Measurements from ENCODE around the gene IFNLR1.

The IFNLR1 gene

DNA sequence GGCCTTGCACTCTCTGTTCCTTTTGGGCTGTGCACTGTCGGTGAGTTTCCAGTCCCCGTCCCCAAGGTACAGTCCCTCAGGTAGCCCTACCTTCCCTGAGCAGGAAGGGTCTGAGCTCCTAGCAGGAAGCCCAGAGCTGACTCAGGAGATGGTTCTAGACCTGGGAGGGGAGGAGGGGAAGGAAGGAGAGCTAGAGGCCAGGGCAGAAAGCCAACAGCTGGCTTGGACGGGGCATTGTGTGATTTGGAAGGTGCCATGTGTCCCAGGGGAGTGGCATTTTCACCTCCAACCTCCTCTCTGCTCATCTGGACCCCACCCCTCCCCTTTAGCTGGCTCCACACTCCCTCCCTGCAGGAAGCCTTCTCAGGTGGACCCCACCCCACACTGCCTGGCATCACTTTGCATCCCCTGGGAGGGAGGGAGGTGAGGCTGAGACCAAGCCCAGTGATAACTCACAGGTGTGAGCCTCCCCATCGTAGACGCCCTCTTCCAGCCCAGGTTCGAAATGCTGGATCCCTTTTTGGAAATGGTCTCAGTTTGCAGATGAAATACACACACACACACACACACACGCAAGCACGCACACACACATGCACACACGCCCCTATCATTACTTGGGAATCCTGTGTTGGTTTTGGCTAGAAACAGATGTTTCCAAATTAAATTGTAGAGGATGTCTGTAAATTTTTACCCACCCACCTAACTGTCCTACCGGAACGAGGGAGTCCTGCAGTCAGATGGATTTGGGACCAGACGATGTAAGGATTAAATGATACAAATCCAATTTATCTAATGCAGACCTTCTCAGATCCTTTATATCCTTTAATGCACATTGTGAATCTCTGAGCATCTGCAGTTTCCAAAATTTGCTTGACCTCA lies 19.7 kb upstream of the IFNLR1 start:
- in situ Hi-C loops (cut with MboI; ENCODE audit: low sequenced_read_pairs), result loop anchor here (5.0 kb wide), 1 partner anchor 186 kb away; no protein-coding TSS in a partner anchor

DNA sequence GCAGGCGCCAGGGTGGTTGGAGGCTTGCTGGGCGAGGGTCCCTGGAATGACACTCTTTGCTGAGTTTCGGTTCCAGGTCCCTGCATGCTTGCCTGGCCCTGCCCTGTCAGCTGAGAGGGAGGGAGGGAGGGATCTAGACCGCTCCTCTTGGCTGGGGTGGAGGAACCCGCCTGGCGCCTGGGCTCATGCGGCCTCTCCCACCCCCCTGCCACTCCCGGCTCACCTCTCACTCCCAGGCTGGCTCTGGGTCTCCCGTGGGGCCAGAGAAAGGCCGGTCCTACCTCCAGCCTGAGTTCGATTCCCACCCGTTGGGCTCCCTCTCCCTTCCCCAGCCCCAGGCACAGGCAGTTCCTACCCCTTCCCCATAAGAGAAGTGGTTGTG lies 19.0 kb upstream of the IFNLR1 start:
- in situ Hi-C loops (cut with MboI; ENCODE audit: low sequenced_read_pairs), result loop anchor here (5.0 kb wide), 1 partner anchor 186 kb away; no protein-coding TSS in a partner anchor

DNA sequence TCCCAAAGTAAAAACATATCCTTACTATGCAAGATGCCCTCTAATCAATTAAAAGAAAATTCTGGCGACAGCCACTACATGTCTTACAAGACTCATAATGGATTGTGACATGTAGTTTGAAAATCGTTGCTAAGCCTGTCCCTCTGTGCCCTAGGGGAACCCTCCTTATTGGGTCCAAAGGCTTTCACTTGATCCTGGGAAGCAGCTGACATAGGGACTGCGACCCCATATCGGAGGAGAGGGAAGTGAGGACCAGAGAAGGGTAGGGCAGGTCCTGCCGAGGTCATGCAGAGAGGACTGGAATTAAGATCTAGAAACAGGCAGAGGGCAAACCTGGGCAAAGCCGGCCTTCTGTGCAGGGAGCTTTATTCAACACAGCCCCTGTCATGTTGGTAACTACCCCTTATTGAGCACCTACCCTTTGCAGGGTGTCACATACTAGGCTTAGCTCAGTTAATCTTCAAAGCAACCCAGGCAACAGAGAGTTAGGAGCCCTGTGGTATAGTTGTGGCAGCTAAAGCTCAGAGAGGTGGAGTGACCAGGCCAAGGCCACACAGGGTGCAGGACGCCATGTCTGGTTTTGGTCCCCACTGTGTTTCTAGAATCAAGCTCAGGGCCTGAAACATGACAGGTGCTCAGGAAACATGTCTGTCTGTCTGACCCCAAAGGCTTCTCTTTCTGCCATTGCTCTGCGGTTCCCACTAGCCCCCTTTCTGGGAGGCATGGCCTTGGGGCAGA lies 18.4 kb upstream of the IFNLR1 start:
- in situ Hi-C loops (cut with MboI; ENCODE audit: low sequenced_read_pairs), result loop anchor here (5.0 kb wide), 1 partner anchor 187 kb away; no protein-coding TSS in a partner anchor

DNA sequence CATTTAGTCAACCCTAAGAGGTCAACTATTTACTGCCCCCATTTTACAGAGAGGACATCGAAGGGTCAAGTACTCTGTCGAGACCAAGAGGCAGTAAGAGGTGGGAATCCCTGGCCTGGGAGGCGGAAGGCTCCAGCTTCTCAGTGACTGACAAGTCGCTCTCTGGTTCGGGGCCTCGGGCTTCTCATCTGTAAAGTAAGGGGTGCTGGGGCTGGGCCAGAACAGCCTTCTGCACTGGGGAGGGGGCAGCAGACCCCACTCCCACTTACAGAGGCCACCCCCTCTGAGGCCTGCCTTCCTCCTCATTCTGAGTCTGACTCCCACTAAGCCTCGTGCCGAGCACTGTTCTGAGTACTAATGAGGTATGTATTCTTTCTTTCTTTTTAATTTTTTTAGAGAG lies 17.0 kb upstream of the IFNLR1 start:
- in situ Hi-C loops (cut with MboI; ENCODE audit: low sequenced_read_pairs), result no loop called here

DNA sequence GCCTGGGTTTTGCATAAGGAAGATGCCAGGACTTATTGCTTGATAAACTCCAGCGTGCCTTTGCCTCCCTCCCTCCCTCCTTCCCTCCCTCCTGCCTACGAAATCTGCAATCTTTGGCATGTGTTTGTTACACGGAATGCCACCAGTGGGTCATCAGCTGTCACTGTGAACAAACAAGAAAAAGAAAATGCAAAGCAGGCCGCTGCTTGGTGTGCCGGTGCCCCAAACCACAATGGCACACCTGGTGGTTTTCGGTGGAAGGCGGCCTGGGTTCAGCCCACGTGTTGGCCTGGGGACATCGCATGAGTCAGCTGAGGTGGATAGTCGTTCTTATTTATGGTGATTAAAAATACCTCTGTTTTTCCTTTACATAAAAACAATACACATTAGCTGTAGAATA lies 16.3 kb upstream of the IFNLR1 start:
- in situ Hi-C loops (cut with MboI; ENCODE audit: low sequenced_read_pairs), result no loop called here

DNA sequence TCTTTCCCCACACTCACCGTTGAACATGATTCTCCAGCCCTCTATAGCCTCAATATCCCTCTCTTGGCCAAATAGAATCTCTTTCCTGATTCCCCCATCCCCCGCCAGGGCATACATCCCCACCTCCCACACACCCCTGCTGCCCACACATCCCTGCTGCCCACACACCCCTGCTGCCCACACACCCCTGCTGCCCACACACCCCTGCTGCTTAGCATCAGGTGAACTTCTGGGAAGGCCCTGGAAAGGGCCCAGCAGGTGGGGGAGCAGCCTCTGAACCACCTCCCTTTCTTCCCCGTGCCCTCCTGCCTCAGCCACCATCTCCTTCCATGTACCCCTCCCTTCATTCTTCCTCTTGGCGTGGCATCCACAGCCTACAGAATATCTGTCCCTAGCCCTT lies 15.9 kb upstream of the IFNLR1 start:
- in situ Hi-C loops (cut with MboI; ENCODE audit: low sequenced_read_pairs), result no loop called here

DNA sequence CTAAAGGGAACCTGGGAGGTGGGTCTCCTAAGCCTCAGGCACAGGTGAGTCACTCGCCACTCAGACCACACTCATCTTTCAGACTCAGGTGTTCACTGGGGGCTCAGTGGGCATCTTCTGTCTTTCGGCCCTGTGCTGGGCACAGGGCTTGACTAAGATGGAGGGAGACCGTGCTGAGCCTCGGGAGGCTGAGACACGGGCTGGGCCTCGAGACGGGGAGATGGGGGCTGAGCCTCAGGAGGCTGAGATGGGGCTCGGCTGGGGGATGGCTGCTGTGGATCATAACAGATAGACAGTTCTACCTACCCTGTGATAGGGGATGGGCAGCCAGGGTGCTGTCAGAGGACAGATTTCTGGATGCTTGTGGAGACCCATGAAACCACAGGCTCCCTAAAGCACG lies 15.5 kb upstream of the IFNLR1 start:
- in situ Hi-C loops (cut with MboI; ENCODE audit: low sequenced_read_pairs), result no loop called here

DNA sequence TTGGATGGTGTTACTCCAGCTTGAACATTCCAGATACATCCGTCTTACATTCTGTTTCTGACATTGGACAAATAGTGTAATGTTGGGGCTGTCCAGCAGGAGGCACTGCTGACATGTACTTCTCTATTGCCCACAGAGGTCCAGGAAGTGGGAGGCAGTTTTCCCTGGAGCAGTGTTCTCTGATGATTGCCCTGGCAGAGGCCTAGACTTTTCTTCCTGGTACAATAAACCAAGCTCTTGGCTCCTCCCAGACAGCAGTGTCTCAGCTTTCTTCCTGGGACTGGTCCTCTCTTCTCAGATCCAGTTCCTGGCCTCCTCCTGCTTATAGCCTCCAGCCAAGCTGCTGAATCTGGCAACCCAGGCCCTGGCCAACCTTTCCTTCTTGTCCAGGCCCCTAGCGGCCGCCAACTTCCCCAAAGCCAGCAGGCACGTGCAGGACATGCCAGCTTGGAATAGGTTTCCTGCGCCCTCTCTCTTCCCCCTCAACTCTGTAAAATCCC lies 14.9 kb upstream of the IFNLR1 start:
- in situ Hi-C loops (cut with MboI; ENCODE audit: low sequenced_read_pairs), result no loop called here

DNA sequence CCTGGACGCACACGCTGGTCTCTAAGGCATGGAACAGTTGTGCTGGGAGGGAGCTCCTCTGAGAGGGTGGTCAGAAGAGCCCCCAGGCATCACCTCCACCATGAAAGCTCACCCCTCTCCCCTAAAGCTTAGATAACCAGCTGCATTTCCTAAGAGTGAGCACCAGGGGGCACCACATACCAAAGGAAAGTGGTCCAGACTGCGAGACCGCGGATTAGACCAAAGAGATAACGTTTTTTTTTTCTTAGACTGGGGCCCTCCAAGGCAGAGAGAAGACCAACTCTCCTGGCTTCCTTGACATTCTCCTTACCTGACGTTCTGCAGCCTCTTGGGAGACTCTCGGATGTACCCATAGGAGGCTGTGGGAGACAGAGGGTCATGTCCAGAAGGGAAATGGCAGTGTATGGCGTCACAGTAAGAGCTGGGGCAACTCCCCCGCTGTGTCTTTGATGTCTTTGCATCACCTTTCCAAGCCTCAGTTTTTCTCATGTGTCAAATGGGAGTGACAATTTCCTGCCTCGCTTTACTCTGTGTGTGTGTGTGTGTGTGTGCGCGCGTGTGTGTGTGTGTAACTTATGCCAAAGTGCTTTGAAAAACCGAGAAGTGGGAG lies 12.3 kb upstream of the IFNLR1 start:
- in situ Hi-C loops (cut with MboI; ENCODE audit: low sequenced_read_pairs), result no loop called here

DNA sequence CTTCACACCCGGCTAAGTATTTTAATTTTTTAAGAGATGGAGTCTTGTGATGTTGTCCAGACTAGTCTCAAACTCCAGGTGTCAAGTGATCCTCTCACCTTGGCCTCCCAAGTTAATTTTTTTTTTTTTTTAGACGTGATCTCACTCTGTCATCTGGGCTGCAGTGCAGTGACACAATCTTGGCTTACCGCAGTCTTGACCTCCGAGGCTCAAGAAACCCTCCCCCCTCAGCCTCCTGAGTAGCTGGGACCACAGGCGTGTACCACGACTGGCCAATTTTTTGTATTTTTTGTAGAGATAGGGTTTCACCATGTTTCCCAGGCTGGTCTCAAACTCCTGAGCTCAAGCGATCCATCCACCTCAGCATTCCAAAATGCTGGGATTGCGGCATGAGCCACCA lies 11.7 kb upstream of the IFNLR1 start:
- in situ Hi-C loops (cut with MboI; ENCODE audit: low sequenced_read_pairs), result no loop called here

DNA sequence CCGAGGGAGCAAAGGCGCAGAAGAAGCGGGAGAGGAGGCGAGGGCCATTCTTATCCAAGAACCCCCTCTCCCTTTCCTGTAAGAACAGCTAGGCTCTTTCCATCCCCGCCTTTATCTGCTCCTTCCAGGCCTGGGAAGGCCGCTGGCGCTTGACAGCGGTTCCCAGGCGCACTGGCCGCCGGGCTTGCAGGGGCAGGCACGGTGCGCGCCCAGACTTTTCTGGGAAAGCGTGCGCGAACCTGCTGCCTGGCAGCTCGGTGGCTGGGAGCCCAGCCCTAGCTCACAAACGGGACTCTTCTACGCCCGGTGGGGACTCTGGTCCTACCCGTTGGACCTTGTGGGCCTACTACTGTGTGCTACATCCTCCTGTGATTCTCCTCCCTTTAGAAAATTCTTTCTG lies 8.8 kb upstream of the IFNLR1 start:
- in situ Hi-C loops (cut with MboI; ENCODE audit: low sequenced_read_pairs), result no loop called here

DNA sequence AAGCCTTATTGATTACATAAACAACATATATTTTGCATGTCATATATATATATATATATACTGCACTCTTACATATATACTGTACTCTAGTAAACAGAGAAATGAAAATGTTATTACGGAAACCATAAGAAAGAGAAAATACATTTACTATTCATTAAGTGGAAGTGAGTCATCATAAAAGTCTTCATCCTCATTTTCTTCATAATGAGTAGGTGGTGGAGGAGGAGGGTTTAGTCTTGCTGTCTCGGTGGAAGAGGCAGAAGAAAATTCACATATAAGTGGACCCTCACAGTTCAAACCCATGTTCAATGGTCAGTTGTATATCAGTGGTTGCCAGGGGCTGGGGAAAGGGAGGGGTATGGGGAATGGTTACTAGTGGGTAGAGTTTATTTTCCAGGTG lies 8.0 kb upstream of the IFNLR1 start:
- in situ Hi-C loops (cut with MboI; ENCODE audit: low sequenced_read_pairs), result no loop called here

DNA sequence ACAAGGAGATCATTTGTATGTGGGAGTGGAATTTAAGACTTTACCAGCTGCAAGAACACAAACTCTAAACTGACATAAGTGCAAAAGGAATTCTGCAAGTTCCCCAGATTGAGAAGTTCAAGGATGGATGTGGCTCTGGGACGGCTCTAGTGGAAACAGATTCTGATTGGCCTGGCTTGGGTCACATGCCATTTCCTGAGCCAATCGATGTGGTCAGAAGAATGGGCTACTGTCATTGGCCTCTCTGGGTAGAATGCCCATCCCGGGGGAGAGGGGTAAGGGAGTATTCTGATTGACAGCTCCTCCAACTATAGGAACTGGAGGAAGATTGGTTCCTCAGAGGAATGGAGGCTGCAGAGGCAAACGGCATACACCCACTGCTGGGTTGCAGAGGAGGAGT lies 6.0 kb upstream of the IFNLR1 start:
- in situ Hi-C loops (cut with MboI; ENCODE audit: low sequenced_read_pairs), result no loop called here

DNA sequence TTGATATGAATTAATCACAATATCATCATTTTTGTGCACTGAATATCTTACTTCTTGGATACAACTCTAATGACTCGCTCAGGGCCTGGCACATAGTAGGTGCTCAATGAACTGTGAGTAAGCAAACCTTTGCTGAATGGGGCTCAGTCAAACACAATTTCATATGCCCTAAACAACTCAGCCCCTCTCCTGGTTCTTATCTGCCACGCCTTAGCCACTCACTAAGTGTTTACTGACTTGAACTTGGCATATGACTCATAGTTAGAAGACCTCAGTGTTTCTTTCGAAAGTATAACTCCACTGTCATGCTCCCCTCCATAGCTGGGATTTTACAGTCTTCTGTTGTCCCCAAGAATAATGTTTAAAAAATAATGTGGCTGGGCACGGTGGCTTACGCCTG lies 4.8 kb upstream of the IFNLR1 start:
- in situ Hi-C loops (cut with MboI; ENCODE audit: low sequenced_read_pairs), result no loop called here

DNA sequence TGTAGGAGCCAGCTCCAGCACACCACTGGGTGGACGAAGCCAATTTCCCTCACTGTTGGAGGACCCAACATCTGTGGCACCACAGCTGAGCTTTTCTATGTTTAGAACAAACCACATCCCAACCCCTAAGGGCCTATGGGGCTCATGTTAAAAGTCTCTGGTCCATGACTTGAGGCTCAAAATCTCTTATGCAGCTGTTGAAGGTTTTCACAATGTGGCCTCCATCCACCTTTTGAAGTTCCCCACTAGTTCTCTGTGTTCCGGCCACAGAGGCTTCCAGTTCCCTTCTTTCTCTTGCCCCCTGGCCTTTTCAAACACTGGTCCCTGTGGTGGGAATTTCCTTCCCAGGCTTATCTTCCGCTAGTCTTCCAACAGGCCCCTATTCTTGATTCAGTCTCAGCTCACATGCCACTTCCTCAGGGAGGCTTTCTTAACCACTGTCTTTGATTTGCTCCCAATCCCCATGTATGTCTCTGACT lies 3.9 kb upstream of the IFNLR1 start:
- in situ Hi-C loops (cut with MboI; ENCODE audit: low sequenced_read_pairs), result no loop called here

DNA sequence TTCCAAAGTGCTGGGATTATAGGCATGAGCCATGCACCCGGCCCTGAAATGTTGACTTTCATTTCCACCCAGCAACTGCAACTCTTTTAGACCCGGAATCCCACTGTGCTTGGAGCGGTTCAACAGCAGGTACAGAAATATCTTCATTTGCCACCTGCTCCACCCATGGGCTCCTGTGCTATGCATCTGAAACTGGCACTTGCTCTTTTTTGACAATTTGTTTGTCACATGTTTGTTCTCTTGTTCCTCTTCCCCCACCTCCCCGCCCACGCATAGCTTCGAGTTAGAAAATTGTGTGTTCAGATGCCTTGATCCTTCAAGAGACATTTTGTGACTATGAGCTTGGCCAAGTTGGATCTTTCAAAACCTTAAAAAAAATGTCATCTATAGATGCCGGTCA lies 2.4 kb upstream of the IFNLR1 start:
- in situ Hi-C loops (cut with MboI; ENCODE audit: low sequenced_read_pairs), result no loop called here

DNA sequence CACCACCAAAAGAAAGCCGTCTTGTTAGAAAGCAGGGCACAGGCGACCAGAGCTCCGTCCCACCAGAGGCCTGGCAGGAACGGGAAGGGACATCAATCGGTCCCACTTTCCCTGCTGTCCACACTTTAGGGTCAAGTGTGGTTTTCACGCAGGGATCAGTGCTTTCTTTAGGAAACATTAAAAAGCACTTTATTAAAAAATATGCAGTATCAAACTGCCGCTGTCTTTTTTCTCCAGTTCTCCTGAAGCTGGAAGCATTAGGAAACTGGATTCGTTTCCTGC lies 437 bp downstream of the IFNLR1 start:
- in situ Hi-C loops (cut with MboI; ENCODE audit: low sequenced_read_pairs), result no loop called here

DNA sequence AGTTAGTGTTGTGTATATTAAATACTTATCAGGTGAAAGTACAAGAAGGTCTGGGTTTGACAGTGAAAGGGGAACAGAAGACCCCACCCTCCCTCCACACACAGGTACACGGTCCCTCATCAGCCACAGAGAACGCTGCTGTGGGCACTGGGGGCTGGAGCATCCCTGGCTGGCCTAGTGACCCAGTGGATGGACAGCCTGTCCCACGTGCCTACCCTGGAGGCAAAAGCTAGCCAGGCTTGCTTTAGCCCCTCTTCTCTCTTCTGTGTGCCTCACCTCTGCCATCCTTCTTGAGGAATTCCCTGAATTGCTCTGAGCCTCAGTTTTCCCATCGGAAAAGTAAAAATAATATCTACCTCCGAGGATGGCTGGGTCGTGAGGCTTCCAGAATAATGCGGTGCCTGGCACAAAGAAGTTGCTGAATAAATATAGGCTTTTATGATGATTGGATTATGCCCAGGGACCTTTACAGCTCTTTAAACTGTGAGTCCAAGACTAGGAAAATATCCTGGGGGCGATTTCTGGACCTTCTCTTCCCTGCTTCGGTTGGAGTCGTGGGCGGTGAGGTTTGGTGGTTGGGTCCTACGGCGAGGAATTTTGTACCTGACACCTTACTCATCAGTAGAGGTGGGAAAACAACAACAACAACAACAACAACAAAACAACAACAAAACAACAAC lies 918 bp downstream of the IFNLR1 start:
- in situ Hi-C loops (cut with MboI; ENCODE audit: low sequenced_read_pairs), result no loop called here

DNA sequence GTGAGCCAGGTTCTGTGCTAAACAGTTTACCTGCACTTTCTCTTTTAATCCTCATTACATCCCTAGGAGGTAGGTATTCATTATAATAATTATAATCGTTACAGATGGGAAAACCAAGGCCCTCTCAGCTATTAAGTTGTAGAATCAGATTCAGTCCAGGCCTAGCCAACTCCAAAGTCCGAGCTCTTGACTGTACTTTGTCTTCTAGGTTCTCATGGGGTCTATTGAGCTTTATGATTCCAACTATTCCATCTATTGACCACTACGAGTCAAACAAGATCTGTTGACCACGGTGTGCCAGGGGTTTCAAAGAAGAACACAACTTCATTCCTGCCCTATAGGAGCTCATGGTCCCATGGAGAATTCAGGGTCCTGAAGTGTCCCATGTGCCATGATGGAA lies 2.0 kb downstream of the IFNLR1 start:
- in situ Hi-C loops (cut with MboI; ENCODE audit: low sequenced_read_pairs), result no loop called here

DNA sequence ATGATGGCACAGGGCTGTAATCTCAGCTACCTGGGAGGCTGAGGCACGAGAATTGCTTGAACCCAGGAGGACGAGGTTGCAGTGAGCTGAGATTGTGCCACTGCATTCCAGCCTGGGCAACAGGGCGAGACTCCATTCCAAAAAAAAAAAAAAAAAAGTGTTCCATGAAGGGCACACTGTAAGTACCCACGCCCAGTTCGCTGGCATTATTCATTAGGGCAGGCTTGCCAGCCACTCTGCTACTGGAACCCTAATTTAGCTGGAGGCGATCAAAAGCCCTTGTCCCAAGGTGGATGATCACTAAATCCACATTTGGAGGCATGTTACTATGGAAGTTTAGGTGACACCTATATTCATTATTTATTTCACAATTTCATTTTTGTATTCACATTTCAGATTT lies 5.0 kb downstream of the IFNLR1 start:
- in situ Hi-C loops (cut with MboI; ENCODE audit: low sequenced_read_pairs), result no loop called here

DNA sequence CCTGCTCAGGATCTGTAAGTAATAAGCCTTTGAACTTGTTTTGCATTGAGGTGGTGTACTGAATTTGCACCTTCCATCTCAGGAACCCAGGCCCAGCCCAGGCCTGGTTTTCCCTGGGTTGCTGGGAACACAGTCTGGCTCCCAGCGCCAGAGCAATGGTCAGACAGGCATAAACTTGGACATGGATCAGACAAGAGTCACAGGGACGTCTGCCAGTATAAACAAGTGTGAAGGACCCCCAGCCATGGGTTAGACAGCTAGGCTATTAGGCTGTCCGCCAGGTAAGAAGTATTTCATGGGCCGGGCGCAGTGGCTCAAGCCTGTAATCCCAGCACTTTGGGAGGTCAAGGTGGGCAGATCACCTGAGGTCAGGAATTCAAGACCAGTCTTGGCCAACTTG lies 5.5 kb downstream of the IFNLR1 start:
- in situ Hi-C loops (cut with MboI; ENCODE audit: low sequenced_read_pairs), result no loop called here

Data from HL-60/S4 treated with retinoic acid at 250 ng/mL for 4 days and 3 days (cell line).